GM12878 (cell line): Measurements from ENCODE around the gene SSPN. TPM values are rescaled to one million over a fixed set of nuclear protein-coding genes. Genes with fewer than 3 reads are reported as not detected.

Experiments used
- ATAC-seq: fragments of 200-7000 bp; cut with Tn5 transposase; 3 replicates; pipeline ENCODE4 v1.9.1; 2020; ENCODE audit warnings: mild to moderate bottlenecking, moderate library complexity
- BruUV-seq: library from RNA; stranded (reverse); fragments of 400-500 nt; replicated peaks from 2 replicates; lab custom pipeline; 2021; lab: Mats Ljungman, UMichigan
- CTCF ChIA-PET: fragments of 300-600 bp; sonication (Branson Sonifier 250); formaldehyde crosslinking; extraction: SDS; loops from one replicate; lab custom pipeline; 2021; ENCODE audit warnings: inconsistent platforms; lab: Yijun Ruan, JAX
- POLR2A ChIA-PET: fragments of 350-600 bp; formaldehyde crosslinking; extraction: SDS; loops from one replicate; lab custom pipeline; 2021; ENCODE audit warnings: inconsistent platforms; lab: Charles Lee
- RAD21 ChIA-PET: fragments of 300-600 bp; sonication (Branson Sonifier 250); formaldehyde crosslinking; loops from one replicate; lab custom pipeline; 2023; ENCODE audit warnings: antibody characterized with exemption; ENCODE audit not compliant: unreplicated experiment; lab: Charles Lee
- SMC1A ChIA-PET: fragments of 300-600 bp; sonication (Branson Sonifier 250); formaldehyde crosslinking; loops from one replicate; lab custom pipeline; 2023; ENCODE audit not compliant: unreplicated experiment, uncharacterized antibody; lab: Charles Lee
- DNase-seq: peaks from one replicate; pipeline ENCODE4 v3.0.0-alpha.2; 2011; ENCODE audit warnings: low read depth, low spot score
- FAIRE-seq: peaks from 3 replicates; lab custom pipeline; 2011; peaks lifted over from hg19 to GRCh38; lab: Jason Lieb, UNC
- H2AFZ ChIP-seq: 2 replicates; pipeline ENCODE4 v1.6.0; 2011; ENCODE audit warnings: low read depth, low read length, control low read depth; ENCODE audit not compliant: control insufficient read depth
- H3K27ac ChIP-seq: 2 replicates; pipeline ENCODE4 v1.5.1; 2011; ENCODE audit warnings: control low read depth; ENCODE audit not compliant: control insufficient read depth, insufficient read depth
- H3K27me3 ChIP-seq, 2 experiments: replicated peaks in 1 of 2; 2 replicates each; pipeline versions ENCODE4 v1.6.0 to v1.6.1; 2011; ENCODE audit warnings: low read length in 1 of 2; ENCODE audit not compliant: control insufficient read depth in 2 of 2, insufficient read depth in 2 of 2
- H3K36me3 ChIP-seq, 2 experiments: 2 replicates each; pipeline ENCODE4 v1.5.1; 2011; ENCODE audit warnings: low read length in 1 of 2; ENCODE audit not compliant: control insufficient read depth in 2 of 2, insufficient read depth in 2 of 2
- H3K4me1 ChIP-seq: 2 replicates; pipeline ENCODE4 v1.6.1; 2011; ENCODE audit warnings: mild to moderate bottlenecking, low read length, moderate library complexity, mixed read lengths; ENCODE audit not compliant: control insufficient read depth, insufficient read depth
- H3K4me2 ChIP-seq: 2 replicates; pipeline ENCODE4 v1.6.0; 2011; ENCODE audit warnings: control low read depth; ENCODE audit not compliant: control insufficient read depth, insufficient read depth
- H3K4me3 ChIP-seq: fragments of 200-600 bp; sonication (generic); 2 replicates; pipeline ENCODE4 v1.5.1; 2016
- H3K79me2 ChIP-seq: 2 replicates; pipeline ENCODE4 v1.6.0; 2011; ENCODE audit warnings: low read length; ENCODE audit not compliant: control insufficient read depth, insufficient read depth
- H3K9ac ChIP-seq: 2 replicates; pipeline ENCODE4 v1.8.0; 2011; ENCODE audit warnings: low read length, control low read depth, mixed read lengths; ENCODE audit not compliant: control insufficient read depth, insufficient read depth
- H3K9me3 ChIP-seq: replicated peaks from 3 replicates; pipeline ENCODE4 v1.5.1; 2011; ENCODE audit warnings: mild to moderate bottlenecking, low read length; ENCODE audit not compliant: control insufficient read depth, insufficient read depth
- H4K20me1 ChIP-seq: 2 replicates; pipeline ENCODE4 v1.6.0; 2011; ENCODE audit not compliant: control insufficient read depth, insufficient read depth
- ASH2L ChIP-seq: fragments of 300-600, 200-600 bp; sonication (generic); IDR thresholded peaks from 2 replicates; pipeline ENCODE4 v1.6.1; 2017; ENCODE audit warnings: low read depth, mild to moderate bottlenecking, borderline replicate concordance
- BHLHE40 ChIP-seq, 2 experiments: fragments of 450-650 bp in 1 of 2; IDR thresholded peaks; 2 replicates each; pipeline ENCODE4 v1.6.1; 2011 to 2017; ENCODE audit warnings: low read depth in 2 of 2, borderline replicate concordance in 1 of 2, improper control_type of control experiment in 1 of 2, low read length in 1 of 2, mild to moderate bottlenecking in 1 of 2
- BMI1 ChIP-seq: fragments of 450-650 bp; IDR thresholded peaks from 2 replicates; pipeline ENCODE4 v1.6.1; 2016; ENCODE audit warnings: mild to moderate bottlenecking, moderate library complexity, borderline replicate concordance
- EGR1 ChIP-seq, 2 experiments: IDR thresholded peaks; 1 replicate in 1 of 2; 2 replicates in 1 of 2; pipeline ENCODE4 v1.6.1; 2011 to 2012; ENCODE audit warnings: low read depth in 2 of 2, low read length in 2 of 2, borderline replicate concordance in 1 of 2, mild to moderate bottlenecking in 1 of 2, moderate library complexity in 1 of 2
- IKZF2 ChIP-seq, 2 experiments: fragments of 450-650 bp; IDR thresholded peaks; 2 replicates each; pipeline ENCODE4 v1.6.1; 2017; ENCODE audit warnings: mild to moderate bottlenecking in 2 of 2, moderate library complexity in 2 of 2
- JUNB ChIP-seq: IDR thresholded peaks from 2 replicates; pipeline ENCODE4 v1.6.1; 2016; ENCODE audit warnings: antibody characterized with exemption, mild to moderate bottlenecking
- KLF5 ChIP-seq: fragments of 450-650 bp; IDR thresholded peaks from 2 replicates; pipeline ENCODE4 v1.6.1; 2014; ENCODE audit warnings: mild to moderate bottlenecking; ENCODE audit not compliant: partially characterized antibody
- MTA2 ChIP-seq: fragments of 450-650 bp; IDR thresholded peaks from 2 replicates; pipeline ENCODE4 v1.6.1; 2016; ENCODE audit warnings: low read depth, mild to moderate bottlenecking, moderate library complexity
- MTA3 ChIP-seq: IDR thresholded peaks from 2 replicates; pipeline ENCODE4 v1.6.1; 2012; ENCODE audit warnings: low read length, inconsistent platforms, borderline replicate concordance
- MYB ChIP-seq: fragments of 150-350 bp; IDR thresholded peaks from 2 replicates; pipeline ENCODE4 v1.6.1; 2014; ENCODE audit warnings: mild to moderate bottlenecking, low read depth, low read length, borderline replicate concordance
- SIX5 ChIP-seq: IDR thresholded peaks from 2 replicates; pipeline ENCODE4 v1.6.1; 2011; ENCODE audit warnings: mild to moderate bottlenecking, low read depth, low read length, moderate library complexity; ENCODE audit not compliant: severe bottlenecking
- SREBF1 ChIP-seq: IDR thresholded peaks from 2 replicates; pipeline ENCODE4 v1.6.1; 2012; ENCODE audit warnings: mild to moderate bottlenecking, low read length
- TCF7 ChIP-seq: IDR thresholded peaks from 2 replicates; pipeline ENCODE4 v1.6.1; 2014; ENCODE audit warnings: antibody characterized with exemption, borderline replicate concordance
- ZNF384 ChIP-seq: IDR thresholded peaks from 2 replicates; pipeline ENCODE4 v1.6.1; 2012; ENCODE audit warnings: low read depth, mild to moderate bottlenecking, low read length, improper control_type of control experiment, borderline replicate concordance
- ZNF622 ChIP-seq: fragments of 450-650 bp; IDR thresholded peaks from 2 replicates; pipeline ENCODE4 v1.6.1; 2017; ENCODE audit warnings: mild to moderate bottlenecking, inconsistent platforms
- WGBS: methylation state at CpG from one replicate; pipeline ENCODE4 v1.1.6; 2016; ENCODE audit warnings: low lambda C conversion rate; ENCODE audit not compliant: insufficient replicate concordance, insufficient coverage; ENCODE audit errors: missing lambda C conversion rate; 5-methylcytosine and 5-hydroxymethylcytosine counted together
- in situ Hi-C: fragments of 300-500 bp; cut with MboI; formaldehyde crosslinking; loops from 9 replicates; pipeline ENCODE4 v1.14.3; 2018; ENCODE audit warnings: mixed read lengths
- intact Hi-C: fragments of 100-400 bp; cut with micrococcal nuclease; formaldehyde crosslinking; loops from one replicate; pipeline ENCODE4 v1.14.2; 2022; ENCODE audit not compliant: unreplicated experiment
- polyA plus RNA-seq, 11 experiments: library from polyadenylated mRNA; depleted of rRNA in 4 of 11; unstranded in 6 of 11; stranded (reverse) in 5 of 11; fragments of >200 nt; fragmentation: Nextera tagmentation in 4 of 11; fragmentation: Illumina TruSeq in 1 of 11; extraction: Ambion mirVana in 4 of 11; extraction: Trizol in 1 of 11; gene quantifications; 1 replicate in 1 of 11; 2 replicates in 10 of 11; pipeline versions ENCODE4 v1.2.1 to v1.2.3, GENCODE V29; 2011 to 2016; ENCODE audit warnings: inconsistent platforms in 2 of 11, missing spikeins in 2 of 11, low read depth in 1 of 11
- total RNA-seq, 4 experiments: library from RNA; depleted of rRNA in 3 of 4; stranded (reverse); fragments of >200 nt in 3 of 4; fragmentation: Illumina TruSeq in 1 of 4; extraction: Trizol in 1 of 4; gene quantifications; 2 replicates each; pipeline versions ENCODE4 v1.2.1 to v1.2.3, GENCODE V29; 2013 to 2021
- TF ChIP-seq, protein P1 (sequence below): fragments of 450-650 bp; IDR thresholded peaks from 2 replicates; pipeline ENCODE4 v1.6.1; 2017; ENCODE audit warnings: antibody characterized with exemption, mild to moderate bottlenecking, moderate library complexity
- TF ChIP-seq, protein P2 (sequence below): fragments of 450-650 bp; formaldehyde crosslinking; IDR thresholded peaks from 2 replicates; pipeline ENCODE4 v1.4.0; 2020; ENCODE audit warnings: mild to moderate bottlenecking, moderate library complexity

Gene SSPN
- total and polyA plus RNA-seq, 10 of the 15 experiments (the other 5 are each of a cell fraction or from before 2014, with no cell fraction given), result 0.04 to 0.41 (median 0.28) TPM; not detected in 5

DNA sequence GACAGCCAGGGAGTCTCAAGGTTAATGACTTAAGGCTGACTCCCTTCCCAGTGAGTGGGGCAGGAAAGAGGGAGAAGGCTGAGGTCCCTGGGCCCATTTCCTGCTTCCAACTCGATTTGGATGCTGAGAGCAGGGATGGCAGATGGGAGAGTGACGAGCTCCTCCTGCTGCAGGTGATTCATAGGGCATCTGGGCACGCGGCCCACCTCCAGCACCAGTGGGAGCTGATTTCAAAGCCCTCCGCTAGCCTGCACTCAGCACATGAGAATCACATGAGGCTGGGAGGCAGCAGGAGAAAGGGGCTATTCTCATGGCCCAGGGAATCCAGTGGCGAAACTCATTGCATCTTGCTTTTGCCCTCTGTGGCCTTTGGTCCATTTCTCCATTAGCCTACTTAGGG lies 90.8 kb downstream of the SSPN start:
- no peaks in the 10 kb centered on the region for H3K4me1 ChIP-seq
- BruUV-seq, result no TSS peak
- H3K9ac ChIP-seq, result no peak overlapping the region
- H3K4me2 ChIP-seq, result no peak overlapping the region
- no peaks in the 10 kb centered on the region for H4K20me1 ChIP-seq
- H3K27ac ChIP-seq, result no peak overlapping the region
- no peak for ATAC-seq
- ChIA-PET POLR2A (no interaction called here), CTCF (interaction anchor here (0.7 kb wide), 1 partner anchor 98 kb away, joined by 3 read pairs; no protein-coding TSS in a partner anchor), RAD21 (no interaction called here), SMC1A (interaction anchor here (0.6 to 6.4 kb wide), 4 partner anchors 12 to 162 kb away, joined by 3 to 42 read pairs (median 6); no protein-coding TSS in a partner anchor)
- intact Hi-C loops (no loop called here), in situ Hi-C loops (no loop called here)
- no peaks in the 10 kb centered on the region for H3K36me3 ChIP-seq
- FAIRE-seq, result no peak
- no peaks in the 10 kb centered on the region for H3K79me2 ChIP-seq
- H2AFZ ChIP-seq, result no peak overlapping the region
- DNase-seq, result no peak
- H3K27me3 ChIP-seq, result no peaks in the 10 kb centered on the region; a peak in 1 of 4 replicates
- WGBS, result 83% methylated on average over 6 of the region's 6 CpGs
- no peaks in the 10 kb centered on the region for H3K9me3 ChIP-seq
- H3K4me3 ChIP-seq, result no peak overlapping the region
- no peak for TF ChIP-seq SREBF1
- TF ChIP-seq TCF7, result no peak
- TF ChIP-seq ASH2L, result no peak
- TF ChIP-seq MTA2, result no peak
- TF ChIP-seq ZNF622, result no peak
- TF ChIP-seq JUNB, result no peak
- no peak for TF ChIP-seq BMI1
- no peak for TF ChIP-seq SIX5
- no peak for TF ChIP-seq BHLHE40 (IDR thresholded peaks at IDR 0.05; ENCODE audit: borderline replicate concordance in 1 of 2, low read depth in 2 of 2, low read length in 1 of 2)
- no peak for TF ChIP-seq KLF5
- TF ChIP-seq, protein P1, sequence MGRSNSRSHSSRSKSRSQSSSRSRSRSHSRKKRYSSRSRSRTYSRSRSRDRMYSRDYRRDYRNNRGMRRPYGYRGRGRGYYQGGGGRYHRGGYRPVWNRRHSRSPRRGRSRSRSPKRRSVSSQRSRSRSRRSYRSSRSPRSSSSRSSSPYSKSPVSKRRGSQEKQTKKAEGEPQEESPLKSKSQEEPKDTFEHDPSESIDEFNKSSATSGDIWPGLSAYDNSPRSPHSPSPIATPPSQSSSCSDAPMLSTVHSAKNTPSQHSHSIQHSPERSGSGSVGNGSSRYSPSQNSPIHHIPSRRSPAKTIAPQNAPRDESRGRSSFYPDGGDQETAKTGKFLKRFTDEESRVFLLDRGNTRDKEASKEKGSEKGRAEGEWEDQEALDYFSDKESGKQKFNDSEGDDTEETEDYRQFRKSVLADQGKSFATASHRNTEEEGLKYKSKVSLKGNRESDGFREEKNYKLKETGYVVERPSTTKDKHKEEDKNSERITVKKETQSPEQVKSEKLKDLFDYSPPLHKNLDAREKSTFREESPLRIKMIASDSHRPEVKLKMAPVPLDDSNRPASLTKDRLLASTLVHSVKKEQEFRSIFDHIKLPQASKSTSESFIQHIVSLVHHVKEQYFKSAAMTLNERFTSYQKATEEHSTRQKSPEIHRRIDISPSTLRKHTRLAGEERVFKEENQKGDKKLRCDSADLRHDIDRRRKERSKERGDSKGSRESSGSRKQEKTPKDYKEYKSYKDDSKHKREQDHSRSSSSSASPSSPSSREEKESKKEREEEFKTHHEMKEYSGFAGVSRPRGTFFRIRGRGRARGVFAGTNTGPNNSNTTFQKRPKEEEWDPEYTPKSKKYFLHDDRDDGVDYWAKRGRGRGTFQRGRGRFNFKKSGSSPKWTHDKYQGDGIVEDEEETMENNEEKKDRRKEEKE, result no peak
- no peak for TF ChIP-seq EGR1 (IDR thresholded peaks at IDR 0.05; ENCODE audit: borderline replicate concordance in 1 of 2, low read depth in 2 of 2, low read length in 2 of 2)
- TF ChIP-seq IKZF2 (IDR thresholded peaks at IDR 0.05), result no peak
- TF ChIP-seq MYB, result no peak
- no peak for TF ChIP-seq MTA3
- TF ChIP-seq, protein P2, sequence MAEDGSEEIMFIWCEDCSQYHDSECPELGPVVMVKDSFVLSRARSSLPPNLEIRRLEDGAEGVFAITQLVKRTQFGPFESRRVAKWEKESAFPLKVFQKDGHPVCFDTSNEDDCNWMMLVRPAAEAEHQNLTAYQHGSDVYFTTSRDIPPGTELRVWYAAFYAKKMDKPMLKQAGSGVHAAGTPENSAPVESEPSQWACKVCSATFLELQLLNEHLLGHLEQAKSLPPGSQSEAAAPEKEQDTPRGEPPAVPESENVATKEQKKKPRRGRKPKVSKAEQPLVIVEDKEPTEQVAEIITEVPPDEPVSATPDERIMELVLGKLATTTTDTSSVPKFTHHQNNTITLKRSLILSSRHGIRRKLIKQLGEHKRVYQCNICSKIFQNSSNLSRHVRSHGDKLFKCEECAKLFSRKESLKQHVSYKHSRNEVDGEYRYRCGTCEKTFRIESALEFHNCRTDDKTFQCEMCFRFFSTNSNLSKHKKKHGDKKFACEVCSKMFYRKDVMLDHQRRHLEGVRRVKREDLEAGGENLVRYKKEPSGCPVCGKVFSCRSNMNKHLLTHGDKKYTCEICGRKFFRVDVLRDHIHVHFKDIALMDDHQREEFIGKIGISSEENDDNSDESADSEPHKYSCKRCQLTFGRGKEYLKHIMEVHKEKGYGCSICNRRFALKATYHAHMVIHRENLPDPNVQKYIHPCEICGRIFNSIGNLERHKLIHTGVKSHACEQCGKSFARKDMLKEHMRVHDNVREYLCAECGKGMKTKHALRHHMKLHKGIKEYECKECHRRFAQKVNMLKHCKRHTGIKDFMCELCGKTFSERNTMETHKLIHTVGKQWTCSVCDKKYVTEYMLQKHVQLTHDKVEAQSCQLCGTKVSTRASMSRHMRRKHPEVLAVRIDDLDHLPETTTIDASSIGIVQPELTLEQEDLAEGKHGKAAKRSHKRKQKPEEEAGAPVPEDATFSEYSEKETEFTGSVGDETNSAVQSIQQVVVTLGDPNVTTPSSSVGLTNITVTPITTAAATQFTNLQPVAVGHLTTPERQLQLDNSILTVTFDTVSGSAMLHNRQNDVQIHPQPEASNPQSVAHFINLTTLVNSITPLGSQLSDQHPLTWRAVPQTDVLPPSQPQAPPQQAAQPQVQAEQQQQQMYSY (CRISPR knock-in tag), result no peak
- TF ChIP-seq ZNF384, result no peak
